K562 (cell line): ENCODE measurements around the gene ZSWIM4. TPM values are rescaled to one million over a fixed set of nuclear protein-coding genes. Genes with fewer than 3 reads are reported as not detected.
A peak's percentile ranks its signal among the peaks of the same experiment; 100 is the strongest.

Experiments used
- ARID2 ChIP-seq: fragments of 450-650 bp; IDR thresholded peaks from 2 replicates; pipeline ENCODE4 v1.6.1; 2017; ENCODE audit warnings: antibody characterized with exemption, mild to moderate bottlenecking
- BCLAF1 ChIP-seq, 2 experiments: fragments of 450-650 bp in 1 of 2; IDR thresholded peaks; 2 replicates each; pipeline ENCODE4 v1.6.1; 2011 to 2017; ENCODE audit warnings: low read depth in 2 of 2, antibody characterized with exemption in 1 of 2, borderline replicate concordance in 1 of 2, low read length in 1 of 2, mild to moderate bottlenecking in 1 of 2, mixed read lengths in 1 of 2; ENCODE audit not compliant: control insufficient read depth in 1 of 2
- DIDO1 ChIP-seq: fragments of 450-650 bp; IDR thresholded peaks from 2 replicates; pipeline ENCODE4 v1.6.1; 2016; ENCODE audit warnings: low read depth, missing biosample characterization, missing genetic modification characterization
- E2F5 ChIP-seq: sonication (generic); formaldehyde crosslinking; IDR thresholded peaks from 2 replicates; pipeline ENCODE4 v1.8.0; 2022; ENCODE audit warnings: mild to moderate bottlenecking, missing genetic modification reagents
- ELF4 ChIP-seq: fragments of 450-650 bp; formaldehyde crosslinking; IDR thresholded peaks from 2 replicates; pipeline ENCODE4 v1.4.0; 2022; ENCODE audit warnings: missing genetic modification characterization
- EP300 ChIP-seq: IDR thresholded peaks from 2 replicates; pipeline ENCODE4 v1.6.1; 2012; ENCODE audit warnings: low read length, improper control_type of control experiment
- FOXK1 ChIP-seq: sonication (generic); formaldehyde crosslinking; IDR thresholded peaks from 2 replicates; pipeline ENCODE4 v1.8.0; 2022; ENCODE audit warnings: missing genetic modification reagents, mild to moderate bottlenecking, borderline replicate concordance
- GATAD2A ChIP-seq: fragments of 450-650 bp; IDR thresholded peaks from 2 replicates; pipeline ENCODE4 v1.6.1; 2017
- KDM1A ChIP-seq, 2 experiments: fragments of 450-650 bp; IDR thresholded peaks; 2 replicates each; pipeline ENCODE4 v1.6.1; 2016; ENCODE audit warnings: mild to moderate bottlenecking in 2 of 2
- KHSRP ChIP-seq: fragments of 450-650 bp; IDR thresholded peaks from 2 replicates; pipeline ENCODE4 v1.6.1; 2017
- KLF16 ChIP-seq: IDR thresholded peaks from 2 replicates; pipeline ENCODE4 v1.6.1; 2016; ENCODE audit warnings: antibody characterized with exemption
- NCOA4 ChIP-seq: fragments of 450-650 bp; IDR thresholded peaks from 2 replicates; pipeline ENCODE4 v1.6.1; 2018; ENCODE audit warnings: mild to moderate bottlenecking; ENCODE audit not compliant: partially characterized antibody
- PHF8 ChIP-seq: fragments of 200-600 bp; sonication (generic); IDR thresholded peaks from 2 replicates; pipeline ENCODE4 v1.6.1; 2012; ENCODE audit warnings: mixed run types, mild to moderate bottlenecking, inconsistent platforms, low read length, moderate library complexity, borderline replicate concordance
- PKNOX1 ChIP-seq: fragments of 450-650 bp; IDR thresholded peaks from 2 replicates; pipeline ENCODE4 v1.6.1; 2016
- SETDB1 ChIP-seq: IDR thresholded peaks from one replicate; pipeline ENCODE4 v1.6.1; 2012; ENCODE audit warnings: low read length, control low read depth, inconsistent platforms
- TFE3 ChIP-seq: fragments of 450-650 bp; formaldehyde crosslinking; IDR thresholded peaks from 2 replicates; pipeline ENCODE4 v1.4.0; 2020; ENCODE audit warnings: mild to moderate bottlenecking, mixed read lengths
- ZFP30 ChIP-seq: fragments of 250-450 bp; sonication (Bioruptor Pico); IDR thresholded peaks from 2 replicates; pipeline ENCODE4 v1.8.0; 2022; ENCODE audit warnings: moderate library complexity, mild to moderate bottlenecking, inconsistent platforms, borderline replicate concordance
- ZFP91 ChIP-seq: sonication (generic); formaldehyde crosslinking; IDR thresholded peaks from 2 replicates; pipeline ENCODE4 v1.8.0; 2022; ENCODE audit warnings: mild to moderate bottlenecking, missing genetic modification reagents
- ZNF253 ChIP-seq: fragments of 250-450 bp; sonication (Bioruptor Pico); conservative IDR thresholded peaks from 2 replicates; pipeline ENCODE4 v1.6.1; 2021; ENCODE audit warnings: mild to moderate bottlenecking
- polyA plus RNA-seq, 8 experiments: library from polyadenylated mRNA; depleted of rRNA in 4 of 8; stranded (reverse) in 5 of 8; unstranded in 3 of 8; fragments of >200 nt; fragmentation: Nextera tagmentation in 2 of 8; fragmentation: Illumina TruSeq in 1 of 8; extraction: Ambion mirVana in 2 of 8; extraction: Trizol in 1 of 8; gene quantifications; 2 replicates each; pipeline versions ENCODE4 v1.2.1 to v1.2.3, GENCODE V29; 2011 to 2014; ENCODE audit warnings: inconsistent platforms in 1 of 8, missing spikeins in 1 of 8
- total RNA-seq, 7 experiments: library from RNA; depleted of rRNA in 6 of 7; stranded (reverse); fragments of >200 nt in 6 of 7; fragmentation: Illumina TruSeq in 2 of 7; extraction: Trizol in 2 of 7; gene quantifications; 2 replicates each; pipeline versions ENCODE4 v1.2.1 to v1.2.3, GENCODE V29; 2011 to 2021; ENCODE audit warnings: low replicate concordance in 1 of 7

Gene ZSWIM4
- total and polyA plus RNA-seq, 9 of the 15 experiments (the other 6 are each of a cell fraction or from before 2014, with no cell fraction given) = 0.25 to 3.7 (median 0.79) TPM; not detected in 2

- TF ChIP-seq BCLAF1 (IDR thresholded peaks at IDR 0.05; ENCODE audit: borderline replicate concordance in 1 of 2, control insufficient read depth in 1 of 2, low read depth in 2 of 2, low read length in 1 of 2) (no peak), SETDB1 (peak; percentile 97), KHSRP (no peak), ARID2 (peak; percentile 94), TFE3 (peak; percentile 49), NCOA4 (no peak), PKNOX1 (0 out of 2 replicates have a peak, but pooled peaks have one; percentile 18), PHF8 (peak; percentile 32; the same call in 1 of the 2 replicates), E2F5 (CRISPR knock-in tag) (0 out of 2 replicates have a peak, but pooled peaks have one; percentile 31), ZNF253 (no peak), EP300 (peak; percentile 70), ELF4 (no peak), GATAD2A (no peak), DIDO1 (tag) (no peak), ZFP91 (CRISPR knock-in tag) (0 out of 2 replicates have a peak, but pooled peaks have one; percentile 14), ZFP30 (CRISPR knock-in tag) (no peak), KDM1A (IDR thresholded peaks at IDR 0.05) (peak in 1 of 2 experiments; percentile 45; a peak in 1 of 4 replicates), KLF16 (peak; percentile 65), FOXK1 (CRISPR knock-in tag) (peak; percentile 41; the same call in 1 of the 2 replicates)
Measured at GRCh38 chr19:13880059-13881043, 85.1 kb downstream of the ZSWIM4 start (continued).
